PC-9 (cell line): ENCODE results near the gene BMERB1. TPM values are rescaled to one million over a fixed set of nuclear protein-coding genes. Genes with fewer than 3 reads are reported as not detected.
"Not testable (repeated sequence)": the region's sequence is repeated elsewhere in the genome, so short reads cannot be mapped to it uniquely, and the experiment has no call there.

ENCODE experiments used
- BruUV-seq: library from RNA; stranded (reverse); fragments of 400-500 nt; replicated peaks from 2 replicates; lab custom pipeline; 2021; lab: Mats Ljungman, UMichigan
- CTCF ChIA-PET: fragments of 300-600 bp; sonication (Branson Sonifier 250); formaldehyde crosslinking; loops from one replicate; lab custom pipeline; 2022; ENCODE audit warnings: antibody characterized with exemption; lab: Charles Lee
- POLR2A ChIA-PET: fragments of 300-600 bp; sonication (Branson Sonifier 250); formaldehyde crosslinking; loops from one replicate; lab custom pipeline; 2022; ENCODE audit warnings: antibody characterized with exemption; ENCODE audit not compliant: unreplicated experiment; lab: Charles Lee
- DNase-seq, 2 experiments: peaks; one replicate each; pipeline versions ENCODE4 v3.0.0 to v3.0.0-alpha.2; 2015 to 2022; ENCODE audit warnings: mixed read lengths in 1 of 2
- H2AFZ ChIP-seq: fragments of 200-600 bp; sonication (generic); 2 replicates; pipeline ENCODE4 v1.8.1; 2017; ENCODE audit warnings: antibody characterized with exemption
- H3F3A ChIP-seq: fragments of 200-600 bp; sonication (generic); 2 replicates; pipeline ENCODE4 v1.8.1; 2017; ENCODE audit warnings: antibody characterized with exemption, mild to moderate bottlenecking, low read depth; ENCODE audit not compliant: insufficient read depth
- H3K27ac ChIP-seq: fragments of 200-600 bp; sonication (generic); 2 replicates; pipeline ENCODE4 v1.6.1; 2016; ENCODE audit warnings: mixed run types
- H3K27me3 ChIP-seq: fragments of 200-600 bp; sonication (generic); 2 replicates; pipeline ENCODE4 v1.6.1; 2016; ENCODE audit warnings: low read depth, mixed run types; ENCODE audit not compliant: insufficient read depth
- H3K36me3 ChIP-seq: fragments of 200-600 bp; sonication (generic); 2 replicates; pipeline ENCODE4 v1.6.1; 2016; ENCODE audit warnings: low read depth, mixed run types
- H3K4me1 ChIP-seq: fragments of 200-600 bp; sonication (generic); replicated peaks from 2 replicates; pipeline ENCODE4 v1.6.1; 2016; ENCODE audit warnings: mixed run types; ENCODE audit not compliant: insufficient read depth
- H3K4me2 ChIP-seq: fragments of 200-600 bp; sonication (generic); 2 replicates; pipeline ENCODE4 v1.6.1; 2017; ENCODE audit warnings: mixed run types
- H3K4me3 ChIP-seq: fragments of 200-600 bp; sonication (generic); 2 replicates; pipeline ENCODE4 v1.6.1; 2016; ENCODE audit warnings: mixed run types
- H3K79me2 ChIP-seq: fragments of 200-600 bp; sonication (generic); 2 replicates; pipeline ENCODE4 v1.6.1; 2017; ENCODE audit warnings: low read depth, mixed run types
- H3K9me2 ChIP-seq: fragments of 200-600 bp; sonication (generic); 2 replicates; pipeline ENCODE4 v1.8.1; 2017; ENCODE audit warnings: mild to moderate bottlenecking; ENCODE audit not compliant: insufficient read depth
- H3K9me3 ChIP-seq: fragments of 200-600 bp; sonication (generic); 2 replicates; pipeline ENCODE4 v1.8.1; 2016; ENCODE audit warnings: low read depth; ENCODE audit not compliant: insufficient read depth
- H4K20me1 ChIP-seq: fragments of 200-600 bp; sonication (generic); 2 replicates; pipeline ENCODE4 v1.8.1; 2017; ENCODE audit not compliant: insufficient read depth
- EZH2 ChIP-seq: fragments of 200-600 bp; sonication (generic); IDR thresholded peaks from 2 replicates; pipeline ENCODE4 v1.8.0; 2017; ENCODE audit warnings: antibody characterized with exemption, low read depth
- intact Hi-C: fragments of 100-400 bp; cut with micrococcal nuclease; formaldehyde crosslinking; loops from one replicate; pipeline ENCODE4 v1.10.0; 2022; ENCODE audit not compliant: unreplicated experiment
- total RNA-seq: library from RNA; stranded (reverse); gene quantifications from 2 replicates; pipeline ENCODE4 v1.2.3, GENCODE V29; 2021
- TF ChIP-seq, protein P1 (sequence below): fragments of 200-600 bp; sonication (generic); conservative IDR thresholded peaks from 2 replicates; pipeline ENCODE4 v1.6.1; 2017; ENCODE audit warnings: mixed run types, antibody characterized with exemption, mild to moderate bottlenecking, moderate library complexity

The BMERB1 gene
- total RNA-seq, 1 experiment from 2014 or later = 4.3 TPM

DNA sequence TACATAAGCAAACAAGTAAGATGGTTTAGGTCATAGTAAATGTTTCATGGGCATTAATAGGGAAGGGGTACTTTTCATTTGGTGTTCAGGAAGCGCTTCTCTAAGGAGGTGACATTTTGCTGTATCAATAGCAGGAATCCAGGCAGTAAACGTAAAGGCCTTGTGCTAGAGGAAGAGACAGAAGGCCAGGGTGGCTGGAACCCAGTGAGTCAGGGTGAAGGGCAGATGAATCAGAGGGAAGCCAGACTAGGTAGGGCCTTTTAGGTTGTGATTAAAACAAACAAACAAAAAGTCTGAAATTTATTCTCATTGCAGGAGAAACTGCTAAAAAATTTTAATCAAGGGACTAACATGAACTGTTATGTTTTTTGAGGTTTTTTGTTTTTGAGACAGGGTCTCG, 6.5 kb downstream of the BMERB1 start:
- peaks cover 41% of the 10 kb centered on the region for H3K4me1 ChIP-seq
- no peaks in the 10 kb centered on the region for H3K79me2 ChIP-seq
- BruUV-seq = no TSS peak
- H3F3A ChIP-seq = peaks cover 43% of the 10 kb centered on the region
- peak in 1 of 2 experiments; percentile 75 for DNase-seq
- POLR2A ChIA-PET = no interaction called here
- CTCF ChIA-PET = no interaction called here
- H4K20me1 ChIP-seq = no peaks in the 10 kb centered on the region
- no peaks in the 10 kb centered on the region for H3K36me3 ChIP-seq
- no peaks in the 10 kb centered on the region for H3K27me3 ChIP-seq
- no peak overlapping the region for H2AFZ ChIP-seq
- H3K4me3 ChIP-seq = no peak overlapping the region
- H3K27ac ChIP-seq = peak overlapping the region; percentile 81
- H3K4me2 ChIP-seq = peak overlapping the region; percentile 45
- no peak for TF ChIP-seq EZH2
- TF ChIP-seq, protein P1, sequence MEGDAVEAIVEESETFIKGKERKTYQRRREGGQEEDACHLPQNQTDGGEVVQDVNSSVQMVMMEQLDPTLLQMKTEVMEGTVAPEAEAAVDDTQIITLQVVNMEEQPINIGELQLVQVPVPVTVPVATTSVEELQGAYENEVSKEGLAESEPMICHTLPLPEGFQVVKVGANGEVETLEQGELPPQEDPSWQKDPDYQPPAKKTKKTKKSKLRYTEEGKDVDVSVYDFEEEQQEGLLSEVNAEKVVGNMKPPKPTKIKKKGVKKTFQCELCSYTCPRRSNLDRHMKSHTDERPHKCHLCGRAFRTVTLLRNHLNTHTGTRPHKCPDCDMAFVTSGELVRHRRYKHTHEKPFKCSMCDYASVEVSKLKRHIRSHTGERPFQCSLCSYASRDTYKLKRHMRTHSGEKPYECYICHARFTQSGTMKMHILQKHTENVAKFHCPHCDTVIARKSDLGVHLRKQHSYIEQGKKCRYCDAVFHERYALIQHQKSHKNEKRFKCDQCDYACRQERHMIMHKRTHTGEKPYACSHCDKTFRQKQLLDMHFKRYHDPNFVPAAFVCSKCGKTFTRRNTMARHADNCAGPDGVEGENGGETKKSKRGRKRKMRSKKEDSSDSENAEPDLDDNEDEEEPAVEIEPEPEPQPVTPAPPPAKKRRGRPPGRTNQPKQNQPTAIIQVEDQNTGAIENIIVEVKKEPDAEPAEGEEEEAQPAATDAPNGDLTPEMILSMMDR = no peak
- intact Hi-C loops = no loop called here
- H3K9me2 ChIP-seq = no peaks in the 10 kb centered on the region
- H3K9me3 ChIP-seq = no peaks in the 10 kb centered on the region

DNA sequence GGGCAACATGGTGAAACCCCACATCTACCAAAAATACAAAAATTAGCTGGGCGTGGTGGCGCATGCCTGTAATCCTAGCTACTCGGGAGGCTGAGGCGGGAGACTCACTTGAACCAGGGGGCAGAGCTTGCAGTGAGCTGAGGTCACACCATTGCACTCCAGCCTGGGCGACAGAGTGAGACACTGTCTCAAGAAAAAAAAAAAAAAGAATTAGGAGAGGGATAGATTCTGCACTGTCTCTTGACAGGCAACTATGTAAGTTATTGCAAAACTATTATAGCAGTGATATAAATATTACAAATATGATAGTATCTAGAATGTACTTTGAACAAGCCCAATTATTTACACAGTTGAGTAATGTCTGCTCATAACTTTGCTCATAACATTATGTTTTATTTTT, 7.8 kb downstream of the BMERB1 start:
- Histone ChIP-seq H3K27ac (peak overlapping the region; percentile 81), H3K4me1 (peaks cover 41% of the 10 kb centered on the region), H3F3A (peaks cover 43% of the 10 kb centered on the region)
- H3K9me2 ChIP-seq, intact Hi-C loops, H3K4me2 ChIP-seq, H3K27me3 ChIP-seq, H2AFZ ChIP-seq, H3K36me3 ChIP-seq, H3K4me3 ChIP-seq, H3K9me3 ChIP-seq, POLR2A ChIA-PET, H4K20me1 ChIP-seq, H3K79me2 ChIP-seq, BruUV-seq, CTCF ChIA-PET: not testable (repeated sequence)
- DNase-seq = peak in 1 of 2 experiments; percentile 73

GRCh38 chr16:15443753-15444152, 9.4 kb downstream of the BMERB1 start:
- Histone ChIP-seq H4K20me1 (no peaks in the 10 kb centered on the region), H3K4me3 (no peak overlapping the region), H2AFZ (no peak overlapping the region), H3K9me2 (no peaks in the 10 kb centered on the region), H3K79me2 (no peaks in the 10 kb centered on the region), H3K9me3 (no peaks in the 10 kb centered on the region), H3K36me3 (no peaks in the 10 kb centered on the region), H3K27me3 (no peaks in the 10 kb centered on the region), H3F3A (peaks cover 42% of the 10 kb centered on the region), H3K27ac (no peak overlapping the region), H3K4me2 (no peak overlapping the region), H3K4me1 (peaks cover 41% of the 10 kb centered on the region)
- ChIA-PET CTCF (interaction anchor here (0.7 kb wide), 1 partner anchor 106 kb away, joined by 3 read pairs; no protein-coding TSS in a partner anchor), POLR2A (no interaction called here)
- TF ChIP-seq, protein P1 = no peak
- TF ChIP-seq EZH2 = no peak
- intact Hi-C loops = no loop called here
- DNase-seq = no peak
- no TSS peak for BruUV-seq

GRCh38 chr16:15444264-15444663, 9.9 kb downstream of the BMERB1 start:
- H3K9me3 ChIP-seq = no peaks in the 10 kb centered on the region
- no peak overlapping the region for H3K4me2 ChIP-seq
- H2AFZ ChIP-seq = no peak overlapping the region
- ChIA-PET CTCF (no interaction called here), POLR2A (no interaction called here)
- no peak for TF ChIP-seq EZH2
- TF ChIP-seq, protein P1 = no peak
- intact Hi-C loops = no loop called here
- H3K27ac ChIP-seq = no peak overlapping the region
- peaks cover 37% of the 10 kb centered on the region for H3F3A ChIP-seq
- no peaks in the 10 kb centered on the region for H3K79me2 ChIP-seq
- H3K36me3 ChIP-seq = no peaks in the 10 kb centered on the region
- H3K9me2 ChIP-seq = no peaks in the 10 kb centered on the region
- H4K20me1 ChIP-seq = no peaks in the 10 kb centered on the region
- peaks cover 36% of the 10 kb centered on the region for H3K4me1 ChIP-seq
- BruUV-seq = no TSS peak
- H3K4me3 ChIP-seq = no peak overlapping the region
- no peak for DNase-seq
- H3K27me3 ChIP-seq = no peaks in the 10 kb centered on the region
